NT2/D1 (cell line): ENCODE data around the gene PRR29.

Source experiments
- SUZ12 ChIP-seq: IDR thresholded peaks from 2 replicates; pipeline ENCODE4 v1.6.1; 2011; ENCODE audit not compliant: insufficient read length, insufficient read depth; ENCODE audit errors: extremely low read depth
- YY1 ChIP-seq: IDR thresholded peaks from 2 replicates; pipeline ENCODE4 v1.6.1; 2011; ENCODE audit not compliant: insufficient read length, insufficient read depth
- ZNF274 ChIP-seq: IDR thresholded peaks from 2 replicates; pipeline ENCODE4 v1.6.1; 2011; ENCODE audit warnings: mild to moderate bottlenecking, low read depth, low read length

DNA sequence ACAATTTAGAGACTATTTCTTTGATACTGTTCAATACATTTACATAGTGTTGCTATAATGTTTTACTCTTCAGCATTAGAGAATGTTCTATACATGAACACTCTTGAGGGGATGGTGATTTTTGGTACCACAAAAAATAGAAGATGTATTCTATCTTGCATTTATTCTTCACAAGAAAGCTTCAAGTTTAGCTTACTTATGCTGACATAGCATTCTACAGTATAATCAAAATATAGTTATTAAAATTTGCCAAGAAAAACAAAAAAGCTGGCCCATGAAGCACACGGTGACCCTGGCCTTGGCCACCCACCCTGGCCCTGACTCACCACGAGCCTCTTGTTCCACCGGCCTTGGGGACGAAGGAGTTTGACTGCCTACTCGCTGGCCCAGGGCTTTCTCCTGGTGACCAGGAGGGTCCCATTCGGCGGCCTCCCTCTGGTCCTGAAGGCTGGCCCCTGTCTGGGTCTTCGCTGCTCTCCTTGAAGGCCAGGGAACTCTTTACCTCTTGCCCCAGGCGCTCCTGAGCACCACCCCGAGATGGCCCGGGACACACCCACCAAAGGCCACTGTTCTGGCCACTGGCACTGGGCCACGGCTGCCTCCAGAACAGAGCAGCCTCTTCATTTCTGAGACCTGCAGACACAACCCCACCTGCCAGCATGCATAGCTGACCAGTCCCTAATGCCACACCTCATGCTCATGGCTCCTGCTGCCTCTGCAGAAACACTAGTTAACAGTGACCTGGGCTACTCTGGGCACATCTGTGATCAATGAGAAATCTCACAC, 44.7 kb downstream of the PRR29 start:
- TF ChIP-seq ZNF274 (no peak), YY1 (no peak), SUZ12 (no peak)
